Activated gamma-delta T cell (primary cell): ENCODE results near the gene EPB41L4B.

Experiments used
- DNase-seq: peaks from one replicate; lab custom pipeline; 2025; lab: John Stamatoyannopoulos, UW

The EPB41L4B gene

GRCh38 chr9:109269839-109270238, 51.0 kb downstream of the EPB41L4B start:
- DNase-seq = no peak

- DNase-seq = no peak
Observed at GRCh38 chr9:109269081-109269480, 51.8 kb downstream of the EPB41L4B start.

- no peak for DNase-seq
Observed at GRCh38 chr9:109267555-109267954, 53.3 kb downstream of the EPB41L4B start.

GRCh38 chr9:109264877-109265587, 55.8 kb downstream of the EPB41L4B start:
- DNase-seq = no peak

GRCh38 chr9:109263358-109263757, 57.5 kb downstream of the EPB41L4B start:
- no peak for DNase-seq

- no peak for DNase-seq
Observed at GRCh38 chr9:109258481-109259302, 62.2 kb downstream of the EPB41L4B start.

- no peak for DNase-seq
Observed at GRCh38 chr9:109256336-109256735, 64.5 kb downstream of the EPB41L4B start.

- DNase-seq = no peak
Observed at GRCh38 chr9:109255394-109255793, 65.5 kb downstream of the EPB41L4B start.

- DNase-seq = no peak
Observed at GRCh38 chr9:109254317-109254716, 66.5 kb downstream of the EPB41L4B start.

GRCh38 chr9:109253637-109254284, 67.1 kb downstream of the EPB41L4B start:
- DNase-seq = no peak

GRCh38 chr9:109253241-109253636, 67.6 kb downstream of the EPB41L4B start:
- no peak for DNase-seq

GRCh38 chr9:109252291-109252690, 68.6 kb downstream of the EPB41L4B start:
- DNase-seq = no peak

GRCh38 chr9:109251776-109252106, 69.1 kb downstream of the EPB41L4B start:
- DNase-seq = no peak

- no peak for DNase-seq
Observed at GRCh38 chr9:109251080-109251775, 69.6 kb downstream of the EPB41L4B start.

GRCh38 chr9:109250771-109251079, 70.1 kb downstream of the EPB41L4B start:
- no peak for DNase-seq

GRCh38 chr9:109250311-109250741, 70.5 kb downstream of the EPB41L4B start:
- DNase-seq = no peak

- no peak for DNase-seq
Observed at GRCh38 chr9:109249615-109250014, 71.2 kb downstream of the EPB41L4B start.

- no peak for DNase-seq
Observed at GRCh38 chr9:109248133-109248581, 72.7 kb downstream of the EPB41L4B start.

- DNase-seq = no peak
Observed at GRCh38 chr9:109247228-109247627, 73.6 kb downstream of the EPB41L4B start.

GRCh38 chr9:109246533-109246932, 74.3 kb downstream of the EPB41L4B start:
- DNase-seq = no peak

- no peak for DNase-seq
Observed at GRCh38 chr9:109245310-109245897, 75.5 kb downstream of the EPB41L4B start.
